Measurements from ENCODE around the gene GPR160.

Gene GPR160

GRCh38 chr3:169998668-169999131 lies 39.1 kb upstream of the GPR160 start:
- TF ChIP-seq CTCF (IDR thresholded peaks at IDR 0.05; ENCODE audit: extremely low read depth, insufficient read depth, missing control alignments) = no peak
- DNase-seq (ENCODE audit: low spot score) = no peak
- in situ Hi-C loops (cut with MboI; ENCODE audit: low pct_unique_long_range_greater_than_20kb, low sequenced_read_pairs, unreplicated experiment) = no loop called here

- in situ Hi-C loops (cut with MboI; ENCODE audit: low pct_unique_long_range_greater_than_20kb, low sequenced_read_pairs, unreplicated experiment) = no loop called here
- TF ChIP-seq CTCF (IDR thresholded peaks at IDR 0.05; ENCODE audit: extremely low read depth, insufficient read depth, missing control alignments) = no peak
- peak; percentile 64 for DNase-seq (ENCODE audit: low spot score)
Measured at GRCh38 chr3:169999433-169999832, 38.4 kb upstream of the GPR160 start.

GRCh38 chr3:170000051-170000450 lies 37.7 kb upstream of the GPR160 start:
- no peak for DNase-seq (ENCODE audit: low spot score)
- no peak for TF ChIP-seq CTCF (IDR thresholded peaks at IDR 0.05; ENCODE audit: extremely low read depth, insufficient read depth, missing control alignments)
- in situ Hi-C loops (cut with MboI; ENCODE audit: low pct_unique_long_range_greater_than_20kb, low sequenced_read_pairs, unreplicated experiment) = no loop called here

GRCh38 chr3:170002231-170002630 lies 35.6 kb upstream of the GPR160 start:
- in situ Hi-C loops (cut with MboI; ENCODE audit: low pct_unique_long_range_greater_than_20kb, low sequenced_read_pairs, unreplicated experiment) = no loop called here
- DNase-seq (ENCODE audit: low spot score) = no peak
- TF ChIP-seq CTCF (IDR thresholded peaks at IDR 0.05; ENCODE audit: extremely low read depth, insufficient read depth, missing control alignments) = no peak

- no peak for TF ChIP-seq CTCF (IDR thresholded peaks at IDR 0.05; ENCODE audit: extremely low read depth, insufficient read depth, missing control alignments)
- in situ Hi-C loops (cut with MboI; ENCODE audit: low pct_unique_long_range_greater_than_20kb, low sequenced_read_pairs, unreplicated experiment) = no loop called here
- DNase-seq (ENCODE audit: low spot score) = no peak
Measured at GRCh38 chr3:170002879-170003278, 34.9 kb upstream of the GPR160 start.

GRCh38 chr3:170003881-170004356 lies 33.9 kb upstream of the GPR160 start:
- in situ Hi-C loops (cut with MboI; ENCODE audit: low pct_unique_long_range_greater_than_20kb, low sequenced_read_pairs, unreplicated experiment) = no loop called here
- no peak for DNase-seq (ENCODE audit: low spot score)
- no peak for TF ChIP-seq CTCF (IDR thresholded peaks at IDR 0.05; ENCODE audit: extremely low read depth, insufficient read depth, missing control alignments)
